ENCODE measurements around the gene PRR36.
A peak's percentile ranks its signal among the peaks of the same experiment; 100 is the strongest.

Gene PRR36

DNA sequence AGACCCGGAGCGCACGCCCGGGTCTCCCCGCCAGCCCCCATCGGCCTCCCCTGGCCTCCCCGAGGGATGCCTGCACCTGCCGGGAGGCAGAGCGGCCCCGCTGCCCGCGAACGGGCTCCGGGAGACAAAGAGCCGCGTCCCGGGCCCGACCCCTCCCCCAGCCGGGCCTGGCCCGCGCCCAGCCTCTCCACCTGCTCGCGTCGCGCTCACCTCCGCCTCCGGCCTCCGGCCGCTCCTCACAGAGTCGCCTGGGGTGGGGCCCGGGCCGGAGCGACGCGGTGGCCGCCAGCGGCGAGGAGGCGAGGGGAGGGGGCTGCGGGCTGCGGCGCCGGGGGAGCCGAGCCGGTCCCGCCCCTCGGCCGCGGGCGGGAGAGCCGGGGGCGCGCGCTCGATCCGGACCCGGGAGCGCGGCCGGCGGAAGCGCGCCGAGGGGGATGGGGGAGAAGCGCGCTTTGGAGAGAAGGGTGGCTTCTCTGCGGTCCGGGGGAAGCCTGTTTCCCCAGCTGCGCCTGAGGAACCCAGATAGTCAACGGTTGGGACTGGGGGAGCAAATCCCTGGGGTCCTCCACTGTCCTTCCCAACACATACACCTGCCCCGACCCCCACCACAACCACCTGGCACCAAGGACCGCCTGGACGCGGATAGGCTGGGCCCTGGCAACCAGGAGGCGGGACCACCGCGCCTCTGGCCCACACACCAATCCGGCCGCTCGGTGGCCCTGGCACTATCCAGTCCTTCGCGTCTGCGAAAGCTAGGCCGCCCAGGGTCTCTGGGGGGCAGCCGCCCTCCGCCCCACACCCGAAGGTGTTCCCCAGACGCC is at the start of gene PRR36:
TSS of gene PRR36 (minus strand) at position 315 of the 821 bp plus-strand sequence. CDS start 701 bp downstream, outside the sequence.
- DNase-seq: no peak
- Histone ChIP-seq H3K36me3 (no peaks in the 10 kb centered on the region), H3K9me3 (no peaks in the 10 kb centered on the region), H3K4me1 (peaks cover 0 to 51% (median 32%) of the 10 kb centered on the region in 4 donors), H3K27ac (no peak within 1 kb of the TSS), H3K4me3 (peak within 1 kb of the TSS in 1 of 2 donors; percentile 30), H3K27me3 (peaks cover 0 to 45% of the 10 kb centered on the region in 2 donors)
- intact Hi-C loops (cut with DNase I; ENCODE audit: low total_unique reads): no loop called here
- TF ChIP-seq CTCF (IDR thresholded peaks at IDR 0.05): no peak

- Histone ChIP-seq H3K27me3 (peaks cover 0 to 11% of the 10 kb centered on the region in 2 donors), H3K9me3 (no peaks in the 10 kb centered on the region), H3K27ac (peak overlapping the region; percentile 46 to 85), H3K4me1 (peaks cover 4 to 92% (median 83%) of the 10 kb centered on the region in 4 donors), H3K36me3 (peaks cover 9 to 20% (median 14%) of the 10 kb centered on the region in 3 donors), H3K4me3 (peak overlapping the region in 1 of 2 donors; percentile 3)
- TF ChIP-seq CTCF (IDR thresholded peaks at IDR 0.05): no peak
- DNase-seq: no peak
- intact Hi-C loops (cut with DNase I; ENCODE audit: low total_unique reads): no loop called here
These were observed 49.4 kb upstream of the PRR36 start for GRCh38 chr19:7923295-7924191.

GRCh38 chr19:7922836-7923195 is 48.6 kb upstream of the PRR36 start:
- no peak overlapping the region for H3K4me3 ChIP-seq
- DNase-seq: no peak
- intact Hi-C loops (cut with DNase I; ENCODE audit: low total_unique reads): no loop called here
- H3K27me3 ChIP-seq: peaks cover 0 to 19% of the 10 kb centered on the region in 2 donors
- peak overlapping the region in 1 of 2 donors; percentile 85 for H3K27ac ChIP-seq
- peaks cover 9 to 20% (median 14%) of the 10 kb centered on the region in 3 donors for H3K36me3 ChIP-seq
- TF ChIP-seq CTCF (IDR thresholded peaks at IDR 0.05): no peak
- peaks cover 4 to 91% (median 79%) of the 10 kb centered on the region in 4 donors for H3K4me1 ChIP-seq
- H3K9me3 ChIP-seq: no peaks in the 10 kb centered on the region

DNA sequence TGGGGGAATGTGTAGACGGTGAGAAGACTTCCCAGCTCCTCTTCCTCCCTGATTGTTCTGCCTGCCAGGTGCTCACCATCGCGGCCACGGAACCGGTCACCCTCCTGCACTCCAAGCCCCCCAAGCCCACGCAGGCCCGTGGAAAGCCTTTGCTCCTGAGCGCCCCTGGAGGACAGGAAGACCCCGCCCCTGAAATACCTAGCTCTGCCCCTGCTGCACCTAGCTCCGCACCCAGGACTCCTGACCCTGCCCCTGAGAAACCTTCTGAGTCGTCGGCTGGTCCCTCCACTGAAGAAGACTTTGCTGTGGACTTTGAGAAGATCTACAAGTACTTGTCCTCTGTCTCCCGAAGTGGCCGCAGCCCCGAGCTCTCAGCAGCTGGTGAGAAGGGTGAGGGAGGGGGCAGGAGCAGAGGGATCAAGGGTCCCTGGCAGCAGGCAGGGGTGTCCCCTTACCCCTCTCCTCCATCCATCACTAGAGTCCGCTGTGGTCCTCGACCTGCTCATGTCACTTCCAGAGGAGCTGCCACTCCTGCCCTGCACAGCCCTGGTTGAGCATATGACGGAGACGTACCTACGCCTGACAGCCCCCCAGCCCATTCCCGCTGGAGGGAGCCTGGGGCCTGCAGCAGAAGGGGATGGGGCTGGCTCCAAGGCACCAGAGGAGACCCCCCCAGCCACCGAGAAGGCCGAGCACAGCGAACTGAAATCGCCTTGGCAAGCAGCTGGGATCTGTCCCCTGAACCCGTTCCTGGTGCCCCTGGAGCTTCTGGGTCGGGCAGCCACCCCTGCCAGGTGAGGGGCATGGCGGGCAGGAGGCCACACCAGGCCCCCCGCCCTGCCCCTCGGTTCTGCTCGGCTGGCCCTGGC is 48.0 kb upstream of the PRR36 start:
- peaks cover 9 to 20% (median 14%) of the 10 kb centered on the region in 3 donors for H3K36me3 ChIP-seq
- no peak for TF ChIP-seq CTCF (IDR thresholded peaks at IDR 0.05)
- H3K27me3 ChIP-seq: peaks cover 0 to 25% of the 10 kb centered on the region in 2 donors
- H3K9me3 ChIP-seq: no peaks in the 10 kb centered on the region
- peak overlapping the region; percentile 85 to 88 for H3K27ac ChIP-seq
- H3K4me1 ChIP-seq: peaks cover 4 to 91% (median 79%) of the 10 kb centered on the region in 4 donors
- intact Hi-C loops (cut with DNase I; ENCODE audit: low total_unique reads): no loop called here
- DNase-seq: no peak
- peak overlapping the region; percentile 72 to 85 for H3K4me3 ChIP-seq
